Common myeloid progenitor, CD34-positive (primary cell): Measurements from ENCODE around the gene PTX3. TPM values are rescaled to one million over a fixed set of nuclear protein-coding genes. Genes with fewer than 3 reads are reported as not detected.

Source experiments
- CTCF ChIA-PET: fragments of 350-600 bp; sonication (Branson Sonifier 250); formaldehyde crosslinking; loops from one replicate; lab custom pipeline; 2021; ENCODE audit warnings: antibody characterized with exemption; lab: Charles Lee
- POLR2A ChIA-PET: fragments of 350-600 bp; sonication (Branson Sonifier 250); formaldehyde crosslinking; loops from one replicate; lab custom pipeline; 2021; ENCODE audit warnings: antibody characterized with exemption; lab: Charles Lee
- DNase-seq, 3 donors: peaks; one replicate each; pipeline versions ENCODE4 v3.0.0 to v3.0.0-alpha.2; 2013
- H3K27ac ChIP-seq, 2 experiments: 1 replicate in 1 of 2; 2 replicates in 1 of 2; pipeline ENCODE4 v1.7.0; 2013; ENCODE audit warnings: inconsistent platforms in 2 of 2, low read length in 2 of 2, mild to moderate bottlenecking in 2 of 2, low read depth in 1 of 2, moderate library complexity in 1 of 2; ENCODE audit not compliant: severe bottlenecking in 2 of 2, insufficient read depth in 1 of 2, poor library complexity in 1 of 2
- H3K27me3 ChIP-seq, 5 experiments: replicated peaks in 2 of 5; 1 replicate in 3 of 5; 2 replicates in 2 of 5; pipeline versions ENCODE4 v1.6.1 to v1.7.0; 2013; ENCODE audit warnings: low read length in 4 of 5, mild to moderate bottlenecking in 2 of 5, moderate library complexity in 2 of 5, inconsistent platforms in 1 of 5; ENCODE audit not compliant: insufficient read depth in 5 of 5, control insufficient read depth in 4 of 5
- H3K36me3 ChIP-seq, 4 experiments: 1 replicate in 2 of 4; 2 replicates in 2 of 4; pipeline versions ENCODE4 v1.6.1 to v1.7.0; 2013; ENCODE audit warnings: low read length in 3 of 4, control low read depth in 1 of 4, mild to moderate bottlenecking in 1 of 4; ENCODE audit not compliant: control insufficient read depth in 4 of 4, insufficient read depth in 4 of 4
- H3K4me1 ChIP-seq, 4 experiments: 1 replicate in 3 of 4; 2 replicates in 1 of 4; pipeline versions ENCODE4 v1.6.1 to v1.7.1; 2013; ENCODE audit warnings: low read length in 3 of 4, mild to moderate bottlenecking in 3 of 4, control low read depth in 1 of 4, inconsistent platforms in 1 of 4, moderate library complexity in 1 of 4; ENCODE audit not compliant: control insufficient read depth in 4 of 4, insufficient read depth in 4 of 4; ENCODE audit errors: control extremely low read depth in 1 of 4
- H3K4me3 ChIP-seq, 7 experiments: 1 replicate in 4 of 7; 2 replicates in 3 of 7; pipeline versions ENCODE4 v1.5.1 to v1.7.0; 2013; ENCODE audit warnings: mild to moderate bottlenecking in 7 of 7, low read length in 6 of 7, moderate library complexity in 6 of 7, inconsistent platforms in 2 of 7, low read depth in 2 of 7, control low read depth in 1 of 7; ENCODE audit not compliant: insufficient read depth in 4 of 7, control insufficient read depth in 1 of 7; ENCODE audit errors: extremely low read depth in 1 of 7
- H3K9me3 ChIP-seq, 5 experiments: 1 replicate in 4 of 5; 2 replicates in 1 of 5; pipeline versions ENCODE4 v1.6.1 to v1.7.1; 2013; ENCODE audit warnings: low read length in 4 of 5, mild to moderate bottlenecking in 2 of 5, inconsistent platforms in 1 of 5, low read depth in 1 of 5, moderate library complexity in 1 of 5; ENCODE audit not compliant: control insufficient read depth in 4 of 5, insufficient read depth in 2 of 5; ENCODE audit errors: control extremely low read depth in 1 of 5
- WGBS: methylation state at CpG from one replicate; pipeline ENCODE4 v1.1.5; 2013; ENCODE audit not compliant: insufficient coverage; 5-methylcytosine and 5-hydroxymethylcytosine counted together
- polyA plus RNA-seq: library from polyadenylated mRNA; unstranded; fragments of 120-200 nt; gene quantifications from one replicate; pipeline ENCODE4 v1.2.1, GENCODE V29; 2013

The PTX3 gene
- polyA plus RNA-seq: 5.0 TPM

DNA sequence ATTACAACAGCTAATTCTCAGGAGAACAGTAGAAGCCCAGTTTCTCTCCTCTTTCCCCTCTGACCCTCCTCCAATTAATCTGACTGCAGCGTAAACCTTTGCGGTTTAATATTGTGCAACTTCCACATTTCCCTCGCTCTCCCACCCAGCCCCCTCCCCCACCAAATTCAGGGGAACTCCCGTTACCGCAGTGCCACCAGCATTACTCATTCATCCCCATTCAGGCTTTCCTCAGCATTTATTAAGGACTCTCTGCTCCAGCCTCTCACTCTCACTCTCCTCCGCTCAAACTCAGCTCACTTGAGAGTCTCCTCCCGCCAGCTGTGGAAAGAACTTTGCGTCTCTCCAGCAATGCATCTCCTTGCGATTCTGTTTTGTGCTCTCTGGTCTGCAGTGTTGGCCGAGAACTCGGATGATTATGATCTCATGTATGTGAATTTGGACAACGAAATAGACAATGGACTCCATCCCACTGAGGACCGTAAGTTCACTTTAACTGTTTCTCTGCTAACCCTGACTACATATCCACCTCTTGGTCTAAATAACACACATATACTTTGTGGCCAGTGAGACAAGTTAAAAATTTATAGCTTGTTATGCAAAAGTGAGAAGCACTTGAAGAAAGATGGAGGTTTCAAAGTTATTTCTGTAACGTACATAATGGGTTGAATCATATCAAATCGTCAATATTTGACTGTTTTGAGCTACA lies at the start of gene PTX3:
PTX3 (plus strand) TSS at position 268 of the 709 bp plus-strand sequence; CDS start at position 352, 84 bp downstream.
- ChIA-PET POLR2A (interaction anchor here (0.7 to 1.0 kb wide), 3 partner anchors 261 to 277 kb away, joined by 3 to 4 read pairs (median 3); partner anchors contain the start of gene CCNL1), CTCF (interaction anchor here (0.6 to 2.8 kb wide), 10 partner anchors 9 to 235 kb away, joined by 3 to 9 read pairs (median 4); no protein-coding TSS in a partner anchor)
- Histone ChIP-seq H3K4me1 (peaks cover 6 to 34% (median 25%) of the 10 kb centered on the region in 4 experiments), H3K27ac (no peak within 1 kb of the TSS), H3K4me3 (peak within 1 kb of the TSS; percentile 34 to 78 (median 71)), H3K36me3 (no peaks in the 10 kb centered on the region), H3K9me3 (no peaks in the 10 kb centered on the region), H3K27me3 (peaks cover 0 to 18% (median 0%) of the 10 kb centered on the region in 5 experiments)
- WGBS: 0% methylated on average over 13 of the region's 15 CpGs
- peak; percentile 91 to 96 (median 95) for DNase-seq

DNA sequence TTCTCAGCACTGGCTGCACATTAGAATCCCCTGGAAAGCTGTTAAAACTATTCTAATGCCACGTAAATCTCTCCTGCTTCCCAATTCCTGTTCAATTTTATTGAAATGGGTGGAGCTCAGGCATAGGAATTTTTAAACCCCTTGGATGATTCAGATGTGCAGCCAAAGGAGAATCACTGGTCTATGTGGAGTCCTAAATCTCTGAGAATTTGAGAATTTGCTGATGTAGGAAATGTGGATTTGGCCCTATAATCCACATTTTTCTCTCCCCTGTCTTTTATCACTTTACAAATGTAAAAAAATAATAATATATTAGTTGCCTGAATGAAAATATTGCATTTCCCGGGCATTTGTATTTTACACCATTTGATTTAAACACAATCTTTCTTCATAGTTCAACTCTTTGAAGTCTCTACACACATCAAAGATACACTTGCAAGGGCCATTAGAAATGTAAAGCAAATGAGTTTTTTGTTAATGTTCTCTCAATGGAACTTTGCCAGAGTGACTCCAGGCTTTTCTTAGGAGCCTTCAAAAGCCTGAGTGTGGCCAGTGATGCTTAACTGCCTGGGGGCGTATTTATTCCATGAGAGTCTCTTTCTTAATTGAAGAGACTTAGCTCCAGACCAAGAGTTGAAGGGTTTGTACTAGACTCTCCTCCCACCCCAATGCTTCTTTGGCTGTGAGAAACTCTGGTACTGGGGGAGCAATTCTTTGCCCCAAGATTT lies 48.8 kb upstream of the PTX3 start:
- Histone ChIP-seq H3K27me3 (no peaks in the 10 kb centered on the region), H3K4me3 (no peak overlapping the region), H3K4me1 (no peaks in the 10 kb centered on the region), H3K36me3 (no peaks in the 10 kb centered on the region), H3K27ac (no peak overlapping the region), H3K9me3 (no peaks in the 10 kb centered on the region)
- ChIA-PET CTCF (no interaction called here), POLR2A (no interaction called here)
- DNase-seq: no peak
- 0% methylated on average over 1 of the region's 3 CpGs for WGBS

DNA sequence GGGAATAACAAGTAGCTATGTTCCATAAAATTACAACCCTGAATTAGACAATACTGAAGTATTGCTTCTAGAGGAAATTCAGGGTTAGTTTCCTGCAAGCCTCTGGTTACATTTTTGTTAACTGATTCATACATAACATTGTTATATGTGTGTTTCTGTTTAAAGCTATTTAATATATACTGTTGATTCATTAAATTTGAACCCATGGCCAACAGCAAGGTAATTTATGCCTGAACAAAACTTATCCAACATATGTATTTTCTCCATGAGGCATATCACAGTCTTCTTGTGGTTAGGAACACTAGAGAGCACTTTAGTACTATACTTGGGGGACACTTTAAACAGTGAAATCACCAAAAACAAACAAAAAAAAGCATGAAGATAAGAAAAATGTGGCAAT lies 47.7 kb upstream of the PTX3 start:
- CTCF ChIA-PET: no interaction called here
- Histone ChIP-seq H3K4me1 (no peaks in the 10 kb centered on the region), H3K27ac (no peak overlapping the region), H3K27me3 (no peaks in the 10 kb centered on the region), H3K9me3 (no peaks in the 10 kb centered on the region), H3K36me3 (no peaks in the 10 kb centered on the region), H3K4me3 (no peak overlapping the region)
- POLR2A ChIA-PET: no interaction called here
- no peak for DNase-seq

DNA sequence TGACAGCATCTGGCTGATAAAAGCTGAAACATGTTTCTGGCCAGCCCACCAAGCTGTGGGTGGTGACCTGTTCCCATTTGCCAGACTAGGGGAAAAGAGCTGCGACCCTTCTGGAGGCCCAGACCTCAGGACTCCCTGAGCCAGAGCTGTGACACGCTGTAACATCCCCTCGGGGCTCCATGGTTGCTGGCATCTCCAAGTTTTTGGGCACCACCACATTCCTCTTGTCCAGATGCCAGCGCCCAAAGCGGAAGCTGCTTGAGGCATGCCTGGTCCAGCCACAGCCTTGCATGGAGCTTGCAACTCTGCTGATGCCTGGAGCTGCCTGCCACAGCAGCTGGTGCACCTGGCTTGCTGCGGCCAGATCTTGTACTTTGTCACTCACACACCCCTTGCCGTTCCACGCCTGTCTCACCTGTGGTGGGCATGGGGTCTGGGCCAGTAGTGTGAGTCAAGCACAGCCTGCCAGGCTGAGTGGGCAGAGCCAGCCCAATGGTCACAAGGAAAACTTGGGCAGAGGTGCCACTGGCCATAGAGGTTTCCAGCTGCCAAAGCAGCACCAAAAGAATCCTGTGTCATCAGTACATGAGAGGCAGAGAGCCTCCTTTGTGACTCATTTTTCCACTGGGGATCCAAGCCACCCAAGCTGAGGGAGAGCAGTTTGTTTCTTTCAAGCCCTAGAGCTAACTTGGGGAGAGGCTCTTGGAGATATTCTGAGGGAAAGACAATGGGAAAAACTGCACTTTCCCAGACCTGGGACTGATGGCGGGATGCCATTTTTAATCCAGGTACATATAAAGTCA lies 45.7 kb upstream of the PTX3 start:
- no peaks in the 10 kb centered on the region for H3K36me3 ChIP-seq
- H3K27me3 ChIP-seq: no peaks in the 10 kb centered on the region
- no peak overlapping the region for H3K27ac ChIP-seq
- ChIA-PET CTCF (interaction anchor here (1.1 kb wide), 1 partner anchor 18 kb away, joined by 3 read pairs; no protein-coding TSS in a partner anchor), POLR2A (no interaction called here)
- WGBS: 100% methylated on average over 9 of the region's 9 CpGs
- H3K4me3 ChIP-seq: no peak overlapping the region
- no peak for DNase-seq
- no peaks in the 10 kb centered on the region for H3K9me3 ChIP-seq
- no peaks in the 10 kb centered on the region for H3K4me1 ChIP-seq

DNA sequence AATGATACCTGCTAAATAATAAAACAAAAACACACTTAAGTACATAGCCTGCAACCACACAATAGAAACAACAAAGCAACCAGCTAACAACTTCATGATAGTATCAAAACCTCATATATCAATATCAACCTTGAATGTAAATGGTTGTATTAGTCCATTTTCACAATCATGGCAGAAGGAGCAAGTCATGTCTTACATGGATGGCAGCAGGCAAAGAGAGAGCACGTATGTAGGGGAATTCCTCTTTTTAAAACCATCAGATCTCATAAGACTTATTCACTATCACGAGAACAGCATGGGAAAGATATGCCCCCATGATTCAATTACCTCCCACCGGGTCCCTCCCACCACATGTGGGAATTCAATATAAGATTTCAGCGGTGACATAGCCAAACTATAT lies 44.5 kb upstream of the PTX3 start:
- no peak for DNase-seq
- ChIA-PET POLR2A (no interaction called here), CTCF (interaction anchor here (0.6 to 1.0 kb wide), 2 partner anchors 145 to 1338 kb away, joined by 3 read pairs; no protein-coding TSS in a partner anchor)
- H3K27ac ChIP-seq: no peak overlapping the region
- H3K4me1 ChIP-seq: no peaks in the 10 kb centered on the region
- H3K9me3 ChIP-seq: no peaks in the 10 kb centered on the region
- H3K27me3 ChIP-seq: no peaks in the 10 kb centered on the region
- no peaks in the 10 kb centered on the region for H3K36me3 ChIP-seq
- 100% methylated on average over 1 of the region's 4 CpGs for WGBS
- no peak overlapping the region for H3K4me3 ChIP-seq

DNA sequence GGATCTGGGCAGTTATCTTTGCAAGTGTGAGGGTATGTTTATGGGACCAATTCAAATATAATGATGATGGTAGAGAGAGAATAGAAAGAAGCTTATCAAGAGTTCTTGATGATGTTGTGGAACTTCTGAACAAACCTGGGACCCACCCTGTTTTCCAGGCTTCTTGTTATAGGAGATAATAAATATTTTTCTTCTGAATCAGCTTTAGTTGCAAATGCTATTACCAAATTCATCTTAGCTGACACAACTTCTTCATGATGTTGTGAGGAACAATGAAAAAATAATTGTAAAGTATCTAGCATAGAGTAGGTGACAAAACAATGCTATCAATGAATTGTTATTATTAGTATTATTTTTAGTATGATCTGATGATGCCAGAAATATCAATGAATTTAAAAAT lies 43.5 kb upstream of the PTX3 start:
- no peak for DNase-seq
- no peaks in the 10 kb centered on the region for H3K4me1 ChIP-seq
- CTCF ChIA-PET: interaction anchor here (1.2 kb wide), 1 partner anchor 12 kb away, joined by 3 read pairs; no protein-coding TSS in a partner anchor

More for the DNA sequence above, 43.5 kb upstream of the PTX3 start:
- Histone ChIP-seq H3K36me3 (no peaks in the 10 kb centered on the region), H3K4me3 (no peak overlapping the region), H3K27me3 (no peaks in the 10 kb centered on the region), H3K27ac (no peak overlapping the region), H3K9me3 (no peaks in the 10 kb centered on the region)
- POLR2A ChIA-PET: no interaction called here
